HCT116 (cell line): ENCODE measurements around the gene DYNC2LI1.

Experiments used
- CEBPB ChIP-seq: IDR thresholded peaks from 2 replicates; pipeline ENCODE4 v1.6.1; 2012; ENCODE audit warnings: low read depth
- CTCF ChIP-seq, 3 experiments: fragments of 200-600 bp in 1 of 3; sonication (generic) in 1 of 3; IDR thresholded peaks in 2 of 3; conservative IDR thresholded peaks in 1 of 3; 2 replicates each; pipeline ENCODE4 v1.5.1; 2012 to 2017; ENCODE audit warnings: low read depth in 2 of 3, low read length in 2 of 3, antibody characterized with exemption in 1 of 3, borderline replicate concordance in 1 of 3, control low read depth in 1 of 3, mild to moderate bottlenecking in 1 of 3, mixed read lengths in 1 of 3, mixed run types in 1 of 3, moderate library complexity in 1 of 3; ENCODE audit not compliant: insufficient read depth in 1 of 3
- ELF1 ChIP-seq: IDR thresholded peaks from 2 replicates; pipeline ENCODE4 v1.6.1; 2012; ENCODE audit warnings: low read depth, borderline replicate concordance
- EZH2 ChIP-seq: fragments of 200-600 bp; sonication (generic); IDR thresholded peaks from 2 replicates; pipeline ENCODE4 v1.6.1; 2017; ENCODE audit warnings: antibody characterized with exemption, mixed run types
- EZH2phosphoT487 ChIP-seq: fragments of 200-600 bp; IDR thresholded peaks from 2 replicates; pipeline ENCODE4 v1.6.1; 2018; ENCODE audit warnings: antibody characterized with exemption, borderline replicate concordance
- FOSL1 ChIP-seq: IDR thresholded peaks from 2 replicates; pipeline ENCODE4 v1.6.1; 2012; ENCODE audit warnings: low read depth
- MAX ChIP-seq: IDR thresholded peaks from 2 replicates; pipeline ENCODE4 v1.6.1; 2012
- POLR2A ChIP-seq: IDR thresholded peaks from 2 replicates; pipeline ENCODE4 v1.7.0; 2011; ENCODE audit warnings: borderline replicate concordance; ENCODE audit not compliant: insufficient read depth, insufficient read length; ENCODE audit errors: extremely low read depth
- RAD21 ChIP-seq: IDR thresholded peaks from 2 replicates; pipeline ENCODE4 v1.6.1; 2012; ENCODE audit warnings: low read depth, mild to moderate bottlenecking
- YY1 ChIP-seq: IDR thresholded peaks from 2 replicates; pipeline ENCODE4 v1.6.1; 2011; ENCODE audit warnings: low read length, low read depth, moderate library complexity, mild to moderate bottlenecking; ENCODE audit not compliant: insufficient replicate concordance; ENCODE audit errors: extremely low read depth
- ZNF274 ChIP-seq: fragments of 200-500 bp; sonication (Bioruptor generic); IDR thresholded peaks from 2 replicates; pipeline ENCODE4 v1.6.1; 2014; ENCODE audit warnings: mild to moderate bottlenecking, low read depth, low read length, inconsistent platforms

- TF ChIP-seq CTCF (IDR thresholded peaks at IDR 0.05 in 2 of 3, conservative IDR thresholded peaks at IDR 0.05 in 1 of 3; ENCODE audit: borderline replicate concordance in 1 of 3, insufficient read depth in 1 of 3, low read depth in 2 of 3, low read length in 2 of 3), result no peak
- TF ChIP-seq ELF1, result no peak
- TF ChIP-seq ZNF274, result no peak
- no peak for TF ChIP-seq FOSL1
- TF ChIP-seq EZH2, result no peak
- TF ChIP-seq YY1, result no peak
- TF ChIP-seq RAD21, result 0 out of 2 replicates have a peak, but pooled peaks have one; percentile 16
- TF ChIP-seq CEBPB, result no peak
- TF ChIP-seq POLR2A, result no peak
- TF ChIP-seq EZH2phosphoT487, result no peak
- no peak for TF ChIP-seq MAX
These were observed 28.3 kb downstream of the DYNC2LI1 start for GRCh38 chr2:43802135-43802534.
